HG02885 (cell line): ENCODE results near the gene SERPINB2.

Experiments
- ATAC-seq: cut with Tn5 transposase; IDR thresholded peaks from one replicate; pipeline ENCODE4 v1.9.1; 2021; ENCODE audit warnings: mild to moderate bottlenecking; ENCODE audit not compliant: unreplicated experiment, poor library complexity

Gene SERPINB2

GRCh38 chr18:63887424-63887823 lies at the start of gene SERPINB2:
TSS of gene SERPINB2 (plus strand) at chr18:63887705. CDS start at chr18:63891445, 3,740 bp downstream.
- peak; percentile 48 for ATAC-seq

DNA sequence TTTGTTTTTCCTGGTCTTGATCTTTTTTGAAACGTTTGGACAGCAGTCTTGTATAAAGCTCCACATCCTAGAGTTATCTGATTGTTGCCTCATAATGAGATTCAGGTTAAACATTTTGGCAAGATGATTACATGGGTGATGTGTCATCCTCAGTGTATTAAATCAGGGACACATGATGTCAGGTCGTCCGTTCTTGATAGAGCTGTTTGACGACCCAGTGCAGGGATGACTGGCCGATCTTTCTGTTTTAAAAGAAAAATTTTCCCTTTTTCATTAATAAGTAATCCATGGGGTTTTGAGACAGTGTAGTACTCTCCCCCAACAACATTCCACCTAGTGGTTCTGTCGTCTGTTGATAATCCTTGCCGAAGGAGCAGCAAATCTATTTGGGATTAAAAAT lies 44.5 kb upstream of the SERPINB2 start:
- ATAC-seq: no peak

GRCh38 chr18:63844254-63844653 lies 43.3 kb upstream of the SERPINB2 start:
- peak; percentile 83 for ATAC-seq

- ATAC-seq: peak; percentile 56
Measured at GRCh38 chr18:63848159-63848558, 39.3 kb upstream of the SERPINB2 start.

DNA sequence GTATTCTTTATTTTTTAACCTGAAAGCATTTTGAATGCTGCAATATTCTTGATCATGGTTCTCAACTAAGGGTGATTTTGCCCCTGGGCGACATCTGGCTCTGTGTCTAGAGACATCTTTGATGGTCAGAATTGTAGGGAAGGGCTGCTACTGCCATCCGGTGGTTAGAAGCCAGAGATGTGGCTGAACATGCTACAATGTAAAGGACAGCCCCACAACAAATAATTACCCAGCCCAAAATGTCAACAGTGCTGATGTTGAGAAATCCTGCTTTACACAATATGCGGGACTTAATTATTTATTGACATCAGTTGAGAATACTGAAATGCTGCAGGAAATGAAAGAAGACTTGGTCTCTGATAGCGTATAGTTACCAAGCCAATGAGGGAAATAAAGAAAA lies 37.5 kb upstream of the SERPINB2 start:
- peak; percentile 86 for ATAC-seq

- no peak for ATAC-seq
Measured at GRCh38 chr18:63850636-63851035, 36.9 kb upstream of the SERPINB2 start.

- ATAC-seq: no peak
Measured at GRCh38 chr18:63858456-63858855, 29.0 kb upstream of the SERPINB2 start.

GRCh38 chr18:63859781-63860475 lies 27.6 kb upstream of the SERPINB2 start:
- ATAC-seq: no peak

DNA sequence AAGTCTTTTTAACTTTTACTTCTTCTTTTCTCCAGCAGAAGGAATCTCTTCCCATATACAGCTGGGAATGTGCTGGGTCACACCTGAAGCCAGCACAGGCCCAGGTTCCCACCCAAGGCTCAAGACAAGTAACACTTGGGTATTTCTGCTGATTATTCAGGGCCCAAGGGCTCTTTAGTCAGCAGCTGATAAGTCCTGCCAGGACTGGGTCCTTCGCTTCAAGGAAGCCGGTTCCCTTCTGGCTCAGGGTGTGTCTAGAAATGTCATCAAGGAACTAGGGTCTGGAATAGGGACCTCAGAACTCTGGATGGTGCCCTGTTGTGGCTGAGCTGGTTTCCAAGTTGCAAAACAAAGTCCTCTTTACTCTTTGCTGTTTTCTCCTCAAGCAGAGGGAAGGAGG lies 27.0 kb upstream of the SERPINB2 start:
- ATAC-seq: no peak

DNA sequence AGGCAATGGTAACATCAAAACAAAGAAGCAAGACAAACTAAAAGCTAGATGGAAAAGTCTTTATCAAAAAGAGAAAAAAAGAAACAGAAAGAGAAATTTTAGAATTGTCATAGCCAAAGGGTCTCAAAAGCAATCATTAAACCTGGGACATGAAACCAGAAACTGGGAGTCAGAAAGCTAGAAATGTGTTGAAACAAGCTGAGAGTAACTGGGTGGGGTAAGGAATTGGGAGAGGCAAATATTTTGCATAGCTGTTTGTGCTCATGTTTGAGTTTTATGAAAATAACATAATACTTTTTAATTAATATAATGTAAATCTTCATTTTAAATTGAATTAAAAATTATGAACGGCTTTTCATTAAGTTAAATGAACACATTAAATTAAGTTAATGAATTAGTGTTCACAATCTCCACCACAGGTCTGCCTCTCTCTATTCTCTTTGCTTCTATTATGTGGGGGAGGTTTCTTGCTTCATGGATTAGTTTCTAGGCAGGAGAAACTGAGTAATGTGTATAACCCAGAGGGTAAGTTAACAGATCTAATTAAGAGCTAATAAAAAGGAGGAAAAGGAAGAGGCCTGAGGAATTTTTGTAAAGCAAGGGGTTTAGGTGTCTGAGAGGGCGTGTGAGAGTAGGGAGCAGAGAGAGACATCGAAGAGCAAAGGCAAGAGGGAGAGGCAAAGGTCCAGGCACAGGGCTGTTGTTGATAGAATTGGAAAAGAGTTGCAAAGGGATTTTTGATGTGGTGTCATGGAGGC lies 20.0 kb upstream of the SERPINB2 start:
- ATAC-seq: no peak

- no peak for ATAC-seq
Measured at GRCh38 chr18:63868546-63868945, 19.0 kb upstream of the SERPINB2 start.

GRCh38 chr18:63869374-63869773 lies 18.1 kb upstream of the SERPINB2 start:
- ATAC-seq: no peak

DNA sequence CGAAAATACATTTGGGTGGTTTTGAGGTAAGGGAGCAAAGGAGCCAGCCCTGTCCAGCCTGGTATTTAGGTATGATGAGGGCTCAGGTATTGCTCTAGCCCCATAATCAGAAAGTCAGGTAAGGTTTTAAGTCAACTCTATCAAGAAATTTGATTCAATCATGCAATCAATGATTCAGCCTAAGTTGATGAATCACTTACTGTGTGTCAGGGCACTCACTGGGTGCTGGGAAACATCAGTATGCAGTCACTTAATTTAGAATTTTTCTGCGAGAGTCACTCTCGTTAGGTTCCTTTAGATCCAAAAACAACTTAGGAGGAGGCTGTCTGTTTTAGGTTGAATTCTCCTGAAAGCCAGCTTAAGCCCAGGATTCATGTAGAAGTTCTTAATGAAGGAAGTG lies 17.7 kb upstream of the SERPINB2 start:
- no peak for ATAC-seq

DNA sequence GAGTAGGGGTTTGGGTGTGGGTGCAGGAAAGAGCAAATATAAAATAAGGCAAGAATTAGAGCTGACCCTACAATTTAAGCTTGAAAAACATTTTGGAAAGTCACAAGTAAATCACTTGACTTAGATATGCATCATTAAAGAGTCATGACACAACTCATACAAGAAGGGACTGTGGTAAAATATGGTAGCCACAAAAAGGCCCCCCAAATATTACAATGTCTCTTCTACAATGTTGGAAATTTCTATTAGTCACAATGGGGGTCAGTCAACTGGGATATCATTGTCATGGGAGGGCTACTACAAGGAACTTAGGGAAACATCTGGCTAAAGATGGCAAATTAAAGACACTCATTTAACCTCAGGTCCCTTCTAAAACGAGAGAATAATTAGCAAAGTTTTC lies 15.7 kb upstream of the SERPINB2 start:
- ATAC-seq: no peak

DNA sequence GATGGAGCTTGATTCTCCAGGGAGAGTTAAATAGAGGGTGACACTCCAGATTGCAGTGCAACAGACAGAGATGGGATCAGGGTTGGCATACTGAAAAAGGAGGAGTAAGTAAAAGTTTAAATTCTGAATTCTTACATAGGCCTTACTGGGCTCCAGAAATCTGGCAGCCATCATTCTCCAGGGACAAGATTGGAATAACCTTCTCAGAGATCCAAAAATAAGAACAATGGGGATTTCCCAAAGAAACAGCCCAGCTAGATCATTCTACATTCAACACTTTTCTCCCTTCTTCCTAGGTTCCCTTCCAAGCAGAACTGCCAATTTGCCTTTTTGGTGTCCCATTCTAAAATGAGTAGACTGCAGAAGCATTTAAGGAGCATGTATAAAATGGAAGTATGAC lies 14.9 kb upstream of the SERPINB2 start:
- no peak for ATAC-seq

DNA sequence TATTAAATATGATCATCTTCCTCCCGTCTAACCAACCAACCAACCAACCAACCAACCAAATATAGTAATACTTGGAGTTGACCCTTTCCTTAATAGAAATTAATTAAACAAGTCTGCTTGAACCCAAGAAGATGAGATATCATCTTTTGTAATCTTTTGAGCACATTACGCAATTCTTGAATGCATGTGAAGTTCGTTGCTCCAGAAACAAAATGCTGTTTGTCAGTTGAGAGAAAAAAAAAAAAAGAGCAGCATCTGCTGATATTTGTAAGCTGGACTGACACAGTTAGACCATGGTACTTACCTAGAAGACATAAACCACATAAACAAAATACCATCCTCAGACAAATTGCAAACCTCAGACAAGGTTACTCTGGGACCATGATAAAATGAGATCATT lies 9.2 kb upstream of the SERPINB2 start:
- ATAC-seq: no peak

DNA sequence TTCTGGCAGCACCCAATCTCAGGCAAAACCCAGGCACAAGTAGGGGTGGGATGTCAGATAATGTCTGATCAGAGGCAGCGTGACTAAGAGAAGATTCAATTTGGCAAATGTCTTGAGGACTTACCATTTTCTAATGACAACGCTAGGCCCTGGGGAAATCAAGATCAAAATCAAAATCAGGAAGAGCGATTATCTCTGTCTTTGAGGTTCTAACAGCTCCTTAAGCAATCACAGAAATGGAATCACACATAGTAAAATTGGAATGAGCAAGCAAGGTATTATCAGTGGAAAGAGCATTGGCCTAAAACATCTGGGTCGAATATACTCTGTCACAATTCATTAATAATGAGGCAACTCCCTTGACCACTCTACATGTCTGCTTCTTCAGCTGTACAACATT lies 8.6 kb upstream of the SERPINB2 start:
- ATAC-seq: no peak

DNA sequence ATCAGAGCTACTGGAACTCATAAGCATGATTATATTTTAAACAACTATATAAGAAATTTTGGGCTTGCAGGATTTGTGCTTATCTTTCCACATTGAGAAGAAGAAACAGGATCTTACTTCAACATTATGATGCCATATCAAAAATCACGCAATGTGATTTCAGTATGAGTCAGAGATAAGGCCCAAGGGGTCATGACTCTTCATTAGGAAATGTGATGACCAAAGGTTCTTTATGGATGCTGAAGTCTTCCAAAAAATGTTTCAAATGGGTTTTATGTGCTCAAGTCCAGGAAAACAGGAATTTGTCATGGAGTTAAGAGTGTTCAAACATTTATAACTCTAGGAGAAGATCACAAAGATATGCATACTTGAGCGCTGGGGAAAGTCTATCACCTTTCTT lies 7.8 kb upstream of the SERPINB2 start:
- no peak for ATAC-seq

- no peak for ATAC-seq
Measured at GRCh38 chr18:63881851-63882250, 5.7 kb upstream of the SERPINB2 start.

- peak; percentile 39 for ATAC-seq
Measured at GRCh38 chr18:63882333-63883141, 5.0 kb upstream of the SERPINB2 start.

DNA sequence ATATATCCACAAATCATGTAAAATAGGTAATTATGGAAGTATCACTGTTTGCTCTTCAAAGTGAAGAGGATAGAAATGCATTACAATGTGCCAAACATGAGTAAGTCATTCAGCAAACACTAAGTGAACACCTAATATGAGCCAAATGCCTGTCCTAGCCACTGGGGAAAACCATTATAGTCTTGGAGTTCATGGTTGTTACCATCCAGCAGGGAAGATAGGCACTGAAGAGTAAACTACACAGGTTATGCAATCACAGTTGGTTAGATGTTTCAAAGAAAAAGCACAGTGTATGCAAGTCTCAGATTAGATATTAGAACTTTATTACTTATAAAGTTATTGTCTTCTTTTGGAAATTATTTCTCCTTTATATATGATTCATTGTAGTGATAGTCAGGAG lies 3.9 kb upstream of the SERPINB2 start:
- ATAC-seq: no peak
